Suprapubic skin (tissue), 4 donors: ENCODE data around the gene CDH22. TPM values are rescaled to one million over a fixed set of nuclear protein-coding genes. Genes with fewer than 3 reads are reported as not detected.

Experiments
- DNase-seq, 2 donors: peaks; one replicate each; pipeline ENCODE4 v3.0.0-alpha.2; 2019; ENCODE audit warnings: low spot score in 2 of 2
- H3K27ac ChIP-seq: fragments of 200-600 bp; sonication (generic); one replicate; pipeline ENCODE4 v1.5.1; 2019
- H3K27me3 ChIP-seq: fragments of 200-600 bp; sonication (generic); one replicate; pipeline ENCODE4 v1.5.1; 2019
- H3K36me3 ChIP-seq: fragments of 200-600 bp; sonication (generic); one replicate; pipeline ENCODE4 v1.5.1; 2019
- H3K4me1 ChIP-seq: fragments of 200-600 bp; sonication (generic); one replicate; pipeline ENCODE4 v1.5.1; 2019
- H3K4me3 ChIP-seq: fragments of 200-600 bp; sonication (generic); one replicate; pipeline ENCODE4 v1.5.1; 2019; ENCODE audit warnings: mild to moderate bottlenecking
- H3K9me3 ChIP-seq: fragments of 200-600 bp; sonication (generic); one replicate; pipeline ENCODE4 v1.5.1; 2019
- EP300 ChIP-seq: sonication (generic); formaldehyde crosslinking; IDR thresholded peaks from one replicate; pipeline ENCODE4 v1.6.1; 2017; ENCODE audit warnings: antibody characterized with exemption
- POLR2A ChIP-seq, 2 donors: fragments of 450-650 bp; IDR thresholded peaks; one replicate each; pipeline ENCODE4 v1.6.1; 2017; ENCODE audit warnings: antibody characterized with exemption in 2 of 2, mild to moderate bottlenecking in 2 of 2, moderate library complexity in 2 of 2
- POLR2AphosphoS5 ChIP-seq, 3 donors: sonication (generic); formaldehyde crosslinking; IDR thresholded peaks; one replicate each; pipeline ENCODE4 v1.6.1; 2017; ENCODE audit warnings: antibody characterized with exemption in 3 of 3
- WGBS: methylation state at CpG from one replicate; pipeline ENCODE4 v1.1.5; 2018; 5-methylcytosine and 5-hydroxymethylcytosine counted together
- total RNA-seq, 4 donors: library from RNA; depleted of rRNA; stranded (reverse); fragments of >200 nt; gene quantifications; one replicate each; pipeline ENCODE4 v1.1.0, GENCODE V29; 2016
- TF ChIP-seq, protein P1 (sequence below), 2 donors: fragments of 200-600 bp in 1 of 2; fragments of 450-650 bp in 1 of 2; sonication (generic) in 1 of 2; IDR thresholded peaks; one replicate each; pipeline ENCODE4 v1.5.1; 2016 to 2019; ENCODE audit warnings: antibody characterized with exemption in 2 of 2, mild to moderate bottlenecking in 1 of 2, moderate library complexity in 1 of 2

The CDH22 gene
- total RNA-seq, 4 donors from 2014 or later: 2.6 to 5.1 (median 3.3) TPM

DNA sequence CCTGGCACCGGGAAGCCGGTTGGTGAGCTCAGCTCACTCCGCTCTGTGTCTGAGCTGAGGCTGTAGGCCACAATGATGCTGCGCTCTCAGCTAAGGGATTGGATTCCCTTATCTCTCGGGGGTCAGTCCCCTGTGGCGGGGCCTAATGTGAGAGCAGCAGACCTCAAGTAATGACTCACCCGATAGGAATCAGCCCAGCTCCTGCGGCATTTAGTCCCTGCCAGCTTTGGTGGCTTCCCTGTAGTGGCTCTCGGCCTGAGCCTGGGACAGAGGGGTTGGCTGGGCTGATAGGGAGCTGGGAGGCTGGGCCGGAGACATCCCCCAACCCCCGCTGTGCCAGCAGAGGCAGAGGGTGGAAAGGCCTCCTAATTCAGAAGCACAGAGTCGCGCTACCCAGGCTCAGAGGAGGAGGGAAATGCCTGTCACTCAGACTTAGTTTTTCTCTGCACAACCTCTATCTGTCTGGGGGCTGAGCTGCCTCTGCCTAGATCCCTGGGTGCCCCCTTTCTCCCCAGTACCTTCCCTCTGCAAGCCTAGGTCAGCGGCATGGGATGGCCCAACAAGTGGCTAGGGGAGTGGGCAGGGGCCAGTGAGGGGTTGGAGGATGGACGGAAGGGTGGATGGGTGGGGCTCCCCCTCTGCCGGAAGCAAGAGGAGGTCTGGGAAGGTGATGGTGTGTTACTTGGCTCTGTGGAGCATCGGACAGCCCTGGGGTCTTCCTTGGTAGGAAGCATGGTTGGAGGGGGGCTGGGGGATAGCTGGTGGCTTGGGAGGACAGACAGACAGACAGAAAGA, 92.2 kb downstream of the CDH22 start:
- Histone ChIP-seq H3K36me3 (no peaks in the 10 kb centered on the region), H3K27me3 (peaks cover 20% of the 10 kb centered on the region), H3K9me3 (no peaks in the 10 kb centered on the region), H3K27ac (no peak overlapping the region), H3K4me3 (no peak overlapping the region), H3K4me1 (no peaks in the 10 kb centered on the region)
- DNase-seq: no peak
- TF ChIP-seq EP300: no peak
- TF ChIP-seq, protein P1, sequence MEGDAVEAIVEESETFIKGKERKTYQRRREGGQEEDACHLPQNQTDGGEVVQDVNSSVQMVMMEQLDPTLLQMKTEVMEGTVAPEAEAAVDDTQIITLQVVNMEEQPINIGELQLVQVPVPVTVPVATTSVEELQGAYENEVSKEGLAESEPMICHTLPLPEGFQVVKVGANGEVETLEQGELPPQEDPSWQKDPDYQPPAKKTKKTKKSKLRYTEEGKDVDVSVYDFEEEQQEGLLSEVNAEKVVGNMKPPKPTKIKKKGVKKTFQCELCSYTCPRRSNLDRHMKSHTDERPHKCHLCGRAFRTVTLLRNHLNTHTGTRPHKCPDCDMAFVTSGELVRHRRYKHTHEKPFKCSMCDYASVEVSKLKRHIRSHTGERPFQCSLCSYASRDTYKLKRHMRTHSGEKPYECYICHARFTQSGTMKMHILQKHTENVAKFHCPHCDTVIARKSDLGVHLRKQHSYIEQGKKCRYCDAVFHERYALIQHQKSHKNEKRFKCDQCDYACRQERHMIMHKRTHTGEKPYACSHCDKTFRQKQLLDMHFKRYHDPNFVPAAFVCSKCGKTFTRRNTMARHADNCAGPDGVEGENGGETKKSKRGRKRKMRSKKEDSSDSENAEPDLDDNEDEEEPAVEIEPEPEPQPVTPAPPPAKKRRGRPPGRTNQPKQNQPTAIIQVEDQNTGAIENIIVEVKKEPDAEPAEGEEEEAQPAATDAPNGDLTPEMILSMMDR (IDR thresholded peaks at IDR 0.05): no peak
- TF ChIP-seq POLR2A (IDR thresholded peaks at IDR 0.05): no peak
- no peak for TF ChIP-seq POLR2AphosphoS5 (IDR thresholded peaks at IDR 0.05)
- 70% methylated on average over 11 of the region's 17 CpGs for WGBS

DNA sequence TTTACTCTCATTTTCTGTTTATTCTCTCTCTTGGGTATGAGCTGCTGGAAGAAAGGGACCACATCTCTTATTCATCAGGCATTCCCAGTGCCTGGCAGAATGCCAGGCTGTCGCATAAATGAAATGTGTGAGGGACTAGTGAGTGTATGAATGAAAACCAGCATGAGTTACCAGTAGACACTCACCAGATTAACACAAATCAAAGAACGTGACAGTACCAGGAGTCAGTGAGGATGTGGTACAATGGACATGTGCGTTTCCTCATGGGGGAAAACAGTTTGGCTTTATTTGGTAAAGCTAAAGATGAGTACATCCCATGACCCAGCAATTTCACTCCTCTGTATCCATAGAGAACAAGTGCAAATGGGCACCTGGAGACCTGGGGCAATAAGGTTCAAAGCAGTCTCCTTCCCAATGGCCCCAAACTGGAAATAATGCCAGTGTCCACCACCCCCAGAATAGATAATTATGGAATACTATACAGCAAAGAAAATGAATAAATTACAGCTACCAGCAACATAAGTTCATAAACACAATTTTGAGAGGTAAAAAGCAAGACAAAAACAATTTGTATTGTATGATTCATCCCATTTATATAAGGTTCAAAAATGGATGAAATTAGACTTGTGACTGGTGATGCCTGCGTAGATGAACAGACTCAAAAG, 93.3 kb downstream of the CDH22 start:
- DNase-seq: no peak
- Histone ChIP-seq H3K4me3 (no peak overlapping the region), H3K4me1 (no peaks in the 10 kb centered on the region), H3K27me3 (peaks cover 30% of the 10 kb centered on the region), H3K9me3 (no peaks in the 10 kb centered on the region), H3K27ac (no peak overlapping the region), H3K36me3 (no peaks in the 10 kb centered on the region)
- 58% methylated on average over 4 of the region's 4 CpGs for WGBS
- TF ChIP-seq, protein P1 (IDR thresholded peaks at IDR 0.05): no peak
- TF ChIP-seq EP300 (no peak), POLR2A (IDR thresholded peaks at IDR 0.05) (no peak), POLR2AphosphoS5 (IDR thresholded peaks at IDR 0.05) (no peak)

DNA sequence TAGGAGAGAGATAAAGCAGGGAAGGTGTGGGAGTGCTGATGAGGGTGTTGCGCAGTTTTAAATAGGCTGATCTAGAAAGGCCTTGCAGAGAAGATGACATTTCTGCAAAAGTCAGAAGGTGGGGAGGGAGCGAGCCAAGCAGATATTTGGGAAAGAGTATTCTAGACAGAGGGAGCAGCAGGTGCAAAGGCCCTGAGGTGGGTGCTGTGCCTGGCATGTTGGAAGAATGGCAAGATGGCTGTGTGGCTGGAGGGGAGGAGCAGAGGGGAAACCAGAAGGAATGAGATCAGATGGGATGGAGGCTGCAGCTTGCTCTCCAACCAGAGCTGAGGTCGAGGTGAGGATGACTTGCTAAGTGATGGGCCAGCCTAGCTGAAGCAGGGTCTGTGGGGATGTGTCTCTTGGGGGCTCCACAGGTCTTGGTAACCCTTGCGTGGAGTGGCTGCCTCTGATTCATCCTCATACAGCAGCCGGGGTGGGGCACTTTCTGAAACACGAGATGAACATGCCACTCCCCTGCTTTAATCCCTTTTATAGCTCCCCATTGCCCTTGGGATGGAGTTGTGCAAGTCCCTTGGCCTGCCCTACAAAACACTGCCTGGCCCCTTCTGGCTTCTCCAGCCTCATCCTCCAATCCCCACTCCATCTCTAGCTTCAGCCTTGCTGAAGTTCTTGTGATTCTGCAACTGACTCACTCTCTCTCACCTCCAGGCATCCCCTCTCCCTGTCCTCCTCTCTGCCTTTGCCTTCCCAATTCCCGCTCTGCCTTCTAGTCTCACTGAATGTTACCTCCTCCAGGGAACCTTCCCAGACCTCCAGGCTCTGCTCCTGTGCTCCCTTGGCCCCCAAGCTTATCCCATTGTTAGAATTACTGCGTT, 94.1 kb downstream of the CDH22 start:
- no peak overlapping the region for H3K4me3 ChIP-seq
- H3K36me3 ChIP-seq: no peaks in the 10 kb centered on the region
- peak in 1 of 2 donors; percentile 82 for DNase-seq
- no peaks in the 10 kb centered on the region for H3K9me3 ChIP-seq
- H3K4me1 ChIP-seq: no peaks in the 10 kb centered on the region
- no peak for TF ChIP-seq POLR2A (IDR thresholded peaks at IDR 0.05)
- TF ChIP-seq POLR2AphosphoS5 (IDR thresholded peaks at IDR 0.05): no peak
- TF ChIP-seq, protein P1 (IDR thresholded peaks at IDR 0.05): no peak
- no peak for TF ChIP-seq EP300
- peaks cover 33% of the 10 kb centered on the region for H3K27me3 ChIP-seq
- H3K27ac ChIP-seq: no peak overlapping the region
- 53% methylated on average over 8 of the region's 8 CpGs for WGBS

DNA sequence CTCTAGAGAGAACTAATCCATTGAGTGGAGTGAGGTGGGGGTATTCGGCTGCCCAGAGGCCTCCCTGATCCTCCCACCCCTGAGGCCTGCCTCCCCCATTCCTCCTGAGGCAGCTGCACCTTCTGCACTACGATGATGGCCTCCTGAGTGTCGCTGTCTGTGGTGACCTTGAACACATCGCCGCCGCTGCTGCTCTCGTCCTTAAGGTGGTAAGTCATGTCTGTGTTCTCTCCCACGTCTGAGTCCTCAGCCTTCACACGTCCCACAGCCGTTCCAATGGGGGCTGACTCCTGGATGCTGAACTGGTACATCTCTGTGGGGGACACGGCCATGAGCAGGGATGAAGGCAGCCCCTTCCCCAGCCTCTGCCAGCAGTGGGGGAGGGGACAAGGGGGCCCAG, 95.4 kb downstream of the CDH22 start:
- Histone ChIP-seq H3K4me3 (no peak overlapping the region), H3K27ac (no peak overlapping the region), H3K36me3 (no peaks in the 10 kb centered on the region), H3K27me3 (peaks cover 33% of the 10 kb centered on the region), H3K9me3 (no peaks in the 10 kb centered on the region), H3K4me1 (no peaks in the 10 kb centered on the region)
- WGBS: 82% methylated on average over 10 of the region's 11 CpGs
- no peak for DNase-seq
- no peak for TF ChIP-seq POLR2AphosphoS5 (IDR thresholded peaks at IDR 0.05)
- TF ChIP-seq EP300: no peak
- TF ChIP-seq, protein P1 (IDR thresholded peaks at IDR 0.05): no peak
- TF ChIP-seq POLR2A (IDR thresholded peaks at IDR 0.05): no peak
